GM21381 (cell line): ENCODE results near the gene PSMD1.

Experiments used
- ATAC-seq: cut with Tn5 transposase; IDR thresholded peaks from one replicate; pipeline ENCODE4 v1.9.1; 2021; ENCODE audit warnings: mild to moderate bottlenecking, moderate library complexity; ENCODE audit not compliant: unreplicated experiment

PSMD1 gene

DNA sequence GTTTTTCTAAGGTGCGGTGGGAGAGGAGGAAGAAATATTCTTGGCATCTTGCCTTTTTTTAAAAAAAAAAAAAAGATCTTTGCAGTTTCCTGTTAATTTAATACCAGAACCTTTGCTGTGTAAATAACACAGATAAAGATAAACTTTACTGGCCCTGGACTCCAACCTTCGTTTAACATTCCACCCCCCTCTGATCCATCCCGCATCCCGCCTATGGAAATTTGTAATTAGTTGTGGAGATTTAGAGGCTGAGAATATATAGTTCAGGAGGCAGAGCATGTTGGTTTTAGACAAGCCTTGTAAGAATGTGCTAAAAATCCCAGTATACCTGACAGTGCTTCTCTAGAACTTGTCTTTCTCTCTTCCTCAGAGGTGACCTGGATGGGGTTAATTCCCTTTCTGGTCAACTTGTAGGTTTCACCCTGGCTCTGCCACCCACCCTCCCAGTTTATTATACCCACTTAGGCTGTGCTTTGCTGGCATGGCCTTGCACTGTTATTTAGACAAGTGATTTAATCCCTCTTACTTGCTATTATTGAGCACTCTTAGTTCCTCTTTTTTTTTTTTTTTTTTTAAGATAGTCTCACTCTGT, 22.3 kb upstream of the PSMD1 start:
- no peak for ATAC-seq

DNA sequence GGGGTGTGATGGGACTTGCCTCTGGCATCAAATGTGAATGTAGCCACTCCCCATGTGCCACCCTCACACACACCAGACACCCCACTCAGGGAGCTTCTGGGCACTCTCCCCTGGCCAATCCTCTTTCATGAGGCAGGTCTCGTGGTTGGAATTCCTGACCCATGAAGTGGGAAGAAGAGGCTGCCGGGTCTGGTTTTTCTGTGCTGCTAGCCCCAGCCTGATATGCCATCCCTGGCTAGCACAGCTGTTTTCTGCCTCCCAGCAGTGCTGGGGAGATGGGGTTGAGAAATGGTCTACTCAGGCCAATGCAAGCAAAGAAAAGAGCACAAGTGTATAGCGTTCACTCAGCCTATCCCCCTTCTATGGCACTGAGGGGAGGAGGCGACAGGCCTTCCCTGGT, 20.5 kb upstream of the PSMD1 start:
- no peak for ATAC-seq

DNA sequence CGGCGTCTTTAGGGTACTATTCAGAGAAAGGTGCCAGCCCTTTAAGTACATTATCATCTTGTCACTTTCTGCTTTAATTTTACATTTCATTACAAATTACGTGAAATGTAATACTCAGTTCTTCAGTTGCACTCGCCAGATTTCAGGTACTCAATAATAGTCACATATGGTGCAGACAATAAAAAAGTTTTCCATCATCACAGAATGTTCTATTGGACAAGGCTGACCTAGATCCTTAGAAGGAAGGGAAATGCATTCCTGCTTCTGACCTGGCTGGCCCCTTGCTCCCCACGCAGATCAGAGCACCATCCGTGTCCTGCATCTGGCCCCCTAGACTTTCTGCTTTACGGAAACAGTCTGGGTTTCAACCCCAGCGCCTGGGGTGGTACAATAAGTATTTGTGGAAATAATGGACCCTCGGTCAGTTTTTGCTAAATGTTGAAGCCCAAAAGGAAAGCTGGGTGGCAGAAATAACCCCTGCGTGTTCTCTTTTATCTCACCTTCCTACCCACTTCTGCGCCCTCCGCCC, 20.0 kb upstream of the PSMD1 start:
- no peak for ATAC-seq

DNA sequence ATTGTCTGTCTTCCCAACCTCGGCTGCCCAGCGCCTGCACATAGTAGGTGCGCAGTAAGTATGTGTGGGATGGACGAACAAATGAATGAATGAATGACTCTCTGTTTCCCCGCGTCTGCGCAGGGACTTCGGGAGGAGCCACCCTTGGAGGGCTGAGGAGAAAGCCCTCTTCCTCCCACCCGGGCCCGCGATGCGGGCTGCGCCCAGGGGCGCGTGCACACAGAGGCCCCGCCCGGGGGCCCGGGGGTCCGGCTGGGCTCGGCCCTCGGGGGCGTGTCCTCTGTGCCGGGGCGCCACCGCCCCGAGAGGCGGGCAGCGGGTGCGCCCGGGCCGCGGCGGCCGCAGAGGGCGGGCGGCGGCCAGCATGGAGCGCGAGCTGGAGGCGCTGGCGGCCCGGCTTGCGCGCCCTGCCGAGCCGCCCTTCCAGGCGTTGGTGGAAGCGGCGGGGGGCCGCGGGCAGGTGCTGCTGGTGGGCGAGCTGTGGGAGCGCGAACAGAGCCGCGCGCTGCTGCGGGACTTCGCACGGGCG, 19.4 kb upstream of the PSMD1 start, which contains the start of gene C2orf72:
Gene C2orf72, plus strand, starts transcription at position 322 of the 529 bp plus-strand sequence. Its CDS starts 43 bp downstream, at position 365.
- ATAC-seq: no peak

DNA sequence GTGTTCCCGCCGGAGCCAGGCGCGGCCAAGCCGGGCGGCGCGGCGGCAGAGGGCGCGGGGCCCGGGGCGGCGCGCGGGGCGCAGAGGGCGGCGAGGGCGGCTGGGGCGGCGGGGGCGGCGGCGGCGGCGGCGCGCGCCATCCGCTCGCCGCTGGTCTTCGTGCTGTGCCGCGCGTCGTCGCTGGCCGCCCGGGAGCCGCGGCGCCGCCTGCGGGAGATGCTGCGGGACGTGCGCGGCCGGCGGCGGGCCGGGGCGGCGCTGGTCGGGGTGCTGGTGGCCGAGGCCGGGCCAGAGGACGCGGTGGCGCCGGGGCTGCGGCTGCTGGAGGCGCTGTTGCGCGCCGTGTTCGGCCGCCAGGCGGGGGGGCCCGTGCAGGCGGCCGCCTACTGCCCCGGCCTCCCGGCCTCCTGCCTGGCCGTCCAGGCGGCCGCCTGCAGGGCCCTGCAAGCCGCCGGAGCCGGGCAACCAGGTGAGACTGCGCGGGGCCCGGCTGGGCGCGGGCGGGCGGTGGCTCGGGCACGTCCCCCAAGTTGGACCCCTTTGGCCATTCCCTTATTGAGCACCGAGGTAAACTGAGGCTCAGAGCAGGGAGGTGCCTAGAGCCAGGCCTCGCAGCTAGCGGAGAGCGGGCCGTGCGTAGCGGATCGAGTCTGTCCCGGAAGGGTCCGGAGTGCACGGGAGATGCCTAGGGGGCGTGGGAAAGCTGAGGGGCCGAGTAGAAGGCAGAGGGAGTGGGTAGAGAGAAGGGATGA, 18.8 kb upstream of the PSMD1 start:
- no peak for ATAC-seq

DNA sequence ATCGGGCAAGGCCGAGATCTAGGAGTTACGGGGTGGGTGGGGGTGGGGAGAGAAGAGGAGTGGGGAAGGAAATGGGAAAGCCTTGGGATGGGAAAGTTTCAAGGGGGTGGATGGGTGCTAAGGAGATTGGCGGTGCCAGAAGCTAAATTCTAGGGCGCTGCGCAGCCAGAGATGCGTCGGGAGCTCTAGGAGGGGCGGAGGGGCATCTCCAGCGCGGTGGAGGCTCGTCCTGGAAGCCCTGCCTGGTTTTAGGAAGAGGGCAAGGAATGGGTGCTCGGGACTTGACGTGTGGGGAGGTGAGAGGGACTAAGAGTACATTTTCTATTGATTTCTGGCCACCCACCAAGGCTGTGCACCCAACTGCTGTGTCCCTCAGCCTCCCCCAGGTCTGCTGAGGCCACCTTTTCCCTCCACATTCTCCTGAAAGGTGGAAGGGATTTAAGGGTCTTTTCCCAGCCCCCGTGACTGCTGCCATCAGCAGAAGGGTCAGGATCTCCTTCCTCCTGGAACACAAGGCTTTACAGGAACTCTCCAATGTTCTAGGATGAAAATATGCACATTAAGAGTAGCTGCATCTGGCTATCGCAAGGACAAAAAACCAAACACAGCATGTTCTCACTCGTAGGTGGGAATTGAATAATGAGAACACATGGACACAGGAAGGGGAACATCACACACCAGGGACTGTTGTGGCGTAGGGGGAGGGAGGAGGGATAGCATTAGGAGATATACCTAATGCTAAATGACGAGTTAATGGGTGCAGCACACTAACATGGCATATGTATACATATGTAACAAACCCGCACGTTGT, 18.0 kb upstream of the PSMD1 start:
- ATAC-seq: no peak

DNA sequence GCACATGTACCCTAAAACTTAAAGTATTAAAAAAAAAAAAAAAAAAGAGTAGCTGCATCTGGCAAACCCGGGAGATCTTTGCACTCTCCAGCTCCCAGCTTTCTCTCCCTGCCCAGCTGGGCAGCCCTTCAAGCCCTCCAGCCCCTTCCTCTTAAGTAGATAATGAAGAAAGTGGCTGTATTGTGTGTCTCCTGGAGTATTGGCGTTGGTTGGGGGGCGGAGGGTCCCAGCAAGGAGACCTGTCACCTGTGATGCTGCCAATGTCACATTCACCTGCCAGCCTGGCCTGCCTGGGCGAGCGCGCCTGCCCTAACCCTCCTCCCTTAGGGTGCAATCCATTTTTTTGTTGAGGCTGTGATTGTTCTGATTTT, 17.4 kb upstream of the PSMD1 start:
- ATAC-seq: no peak

DNA sequence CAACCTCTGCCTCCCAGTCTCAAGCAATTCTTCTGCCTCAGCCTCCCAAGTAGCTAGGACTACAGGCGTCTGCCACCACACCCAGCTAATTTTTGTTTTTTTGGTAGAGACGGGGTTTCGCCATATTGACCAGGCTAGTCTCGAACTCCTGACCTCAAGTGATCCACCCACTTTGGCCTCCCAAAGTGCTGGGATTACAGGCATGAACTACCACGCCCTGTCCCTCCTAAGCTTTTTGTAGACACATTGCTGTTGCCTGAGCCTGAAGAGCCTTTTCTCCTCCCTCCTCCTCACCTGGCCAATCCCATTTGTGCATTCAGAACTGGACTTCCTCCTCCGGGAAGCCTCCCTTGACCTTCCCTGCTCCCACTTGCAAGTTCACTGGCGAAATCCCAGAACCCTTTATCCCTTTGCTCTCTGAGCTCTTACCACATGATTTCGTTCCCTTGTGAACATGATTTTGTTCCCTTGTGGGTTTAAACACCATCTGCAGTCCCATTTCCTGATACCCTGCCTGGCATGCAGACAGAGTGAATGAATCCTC, 16.8 kb upstream of the PSMD1 start:
- ATAC-seq: no peak

DNA sequence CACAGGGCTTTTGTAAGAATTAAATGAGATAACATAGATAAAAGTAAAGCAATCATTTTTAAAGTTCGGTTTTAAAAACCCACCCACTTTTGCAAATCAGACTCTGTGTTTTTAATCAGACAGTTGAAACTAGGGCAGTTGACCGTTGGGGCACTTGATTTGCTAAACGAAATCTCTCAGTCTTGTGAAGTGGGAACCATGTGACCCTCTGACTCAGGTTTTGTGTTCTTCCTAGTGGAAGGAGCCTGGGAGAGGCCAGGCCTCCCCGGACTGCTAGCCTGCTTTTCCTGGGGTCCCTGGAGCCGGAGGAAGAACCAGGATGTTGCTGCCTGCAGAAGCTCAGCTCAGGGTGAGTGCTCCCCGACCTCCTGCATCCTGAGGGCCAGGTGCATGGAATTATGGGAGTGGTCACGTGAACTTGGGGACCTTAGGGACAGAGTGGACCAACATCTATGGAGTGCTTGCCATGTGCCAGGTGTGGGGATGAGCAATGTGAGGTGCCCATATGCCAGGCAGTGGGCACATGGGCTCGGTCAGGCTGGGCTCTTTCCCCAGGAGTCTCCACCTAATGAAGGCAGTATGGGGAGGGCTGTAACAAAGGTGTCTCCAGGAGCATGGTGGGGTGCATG, 15.5 kb upstream of the PSMD1 start:
- no peak for ATAC-seq

DNA sequence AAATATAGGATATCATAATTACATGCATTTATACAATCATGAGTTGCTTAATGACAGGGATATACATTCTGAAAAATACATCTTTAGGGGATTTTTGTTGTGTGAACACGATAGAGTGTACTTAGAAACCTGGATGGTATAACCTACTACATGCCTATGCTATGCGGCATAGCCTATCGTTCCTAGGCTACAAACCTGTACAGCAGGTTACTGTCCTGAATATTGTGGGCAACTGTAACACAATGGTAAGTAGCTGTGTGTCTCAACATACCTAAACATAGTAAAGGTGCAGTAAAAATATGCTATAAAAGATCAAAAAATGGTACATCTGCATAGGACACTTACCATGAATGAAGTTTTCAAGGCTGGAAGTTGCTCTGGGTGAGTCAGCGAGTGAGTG, 12.9 kb upstream of the PSMD1 start:
- ATAC-seq: no peak

DNA sequence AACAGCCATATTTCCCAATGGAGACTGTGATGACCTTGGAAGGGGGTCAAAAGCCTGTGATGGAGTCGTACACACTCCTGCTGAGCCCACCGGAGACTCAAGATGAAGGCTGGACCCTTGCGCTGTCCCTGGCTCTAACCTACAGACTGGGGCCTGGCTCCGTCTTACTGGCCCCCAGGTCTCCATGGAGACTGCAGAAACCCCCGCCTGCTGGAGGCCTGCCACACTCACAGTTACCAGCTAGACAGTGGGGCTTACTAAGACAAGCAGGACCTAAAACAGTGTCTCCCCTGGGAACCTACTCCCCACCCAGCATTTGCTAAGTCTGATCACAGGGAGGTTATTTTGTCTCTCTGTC, 9.8 kb upstream of the PSMD1 start:
- ATAC-seq: no peak

DNA sequence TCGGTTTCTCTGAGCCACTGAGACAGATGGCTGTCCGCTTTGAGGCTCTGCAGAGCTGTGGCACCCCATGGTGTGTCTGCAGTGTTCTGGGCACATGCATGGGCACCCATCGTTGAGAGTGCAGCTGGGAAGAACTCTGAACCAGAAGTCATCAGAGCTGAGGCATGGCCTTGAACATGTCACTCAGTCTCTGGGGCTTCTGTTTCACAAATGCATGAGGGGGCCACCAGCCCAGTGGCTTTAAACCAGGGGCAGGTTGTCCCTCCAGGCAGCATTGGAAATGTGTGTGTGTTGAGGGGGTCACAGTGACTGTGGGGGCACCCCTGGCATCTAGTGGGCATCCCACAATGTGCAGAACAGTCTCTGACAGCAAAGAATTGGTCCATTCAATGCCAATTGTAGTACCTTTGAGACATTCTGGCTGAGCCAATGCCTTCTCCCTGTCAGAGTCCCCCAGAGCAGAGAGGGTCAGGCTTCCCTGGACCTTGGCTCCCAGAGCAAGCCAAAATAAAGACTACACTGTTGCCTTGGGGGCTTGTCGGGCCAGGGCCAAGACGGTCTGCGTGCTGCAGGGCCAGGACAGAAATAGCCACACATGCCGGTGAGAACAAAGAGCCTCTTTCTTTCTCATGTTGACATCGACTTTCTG, 9.3 kb upstream of the PSMD1 start:
- no peak for ATAC-seq

DNA sequence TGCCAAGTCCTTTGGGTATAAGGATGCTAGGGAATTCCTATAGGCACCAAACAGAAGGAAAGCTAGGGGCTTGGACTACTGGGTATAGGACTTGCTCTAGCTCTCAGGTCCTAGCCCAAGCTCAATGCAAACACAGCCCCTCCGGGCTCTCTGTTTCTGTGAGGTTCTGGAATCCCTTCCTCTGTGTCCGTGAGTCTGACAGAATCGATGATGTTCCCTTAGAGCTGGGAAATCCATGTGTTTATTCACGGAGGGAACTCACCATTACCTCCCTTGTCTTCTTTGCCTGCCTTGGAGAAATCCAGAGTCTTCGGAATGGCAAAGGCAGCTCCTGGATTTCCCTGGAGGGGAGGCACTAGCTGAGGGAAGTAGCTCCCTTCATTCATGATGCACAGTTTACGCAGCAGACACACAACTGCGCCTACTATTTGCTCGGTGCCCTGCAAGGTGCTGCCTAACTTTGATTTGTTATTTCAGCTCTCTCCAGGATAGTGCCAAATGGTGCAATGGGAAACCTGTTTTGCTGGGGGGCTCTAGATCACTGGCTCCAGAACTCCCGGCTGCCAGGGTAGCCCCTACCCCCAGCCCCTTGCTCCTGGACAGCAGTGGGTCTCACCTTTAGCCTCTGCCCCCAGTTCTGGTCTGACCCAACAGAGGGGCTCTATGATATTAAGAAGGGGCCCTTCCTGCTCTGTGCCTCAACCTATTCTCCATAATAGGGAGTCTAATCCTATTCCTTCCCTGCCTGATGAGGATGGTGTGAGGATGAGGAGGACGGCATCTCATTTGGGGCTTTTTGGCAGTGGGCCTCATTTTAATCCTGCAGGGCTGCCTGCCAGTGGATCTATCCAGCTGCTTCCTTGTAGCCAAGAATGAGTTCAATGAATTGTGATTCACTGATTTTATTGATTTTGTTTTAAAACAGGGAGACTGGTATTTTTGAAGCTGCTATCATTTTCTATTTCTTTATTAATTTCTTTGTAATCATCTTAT, 8.4 kb upstream of the PSMD1 start:
- no peak for ATAC-seq

DNA sequence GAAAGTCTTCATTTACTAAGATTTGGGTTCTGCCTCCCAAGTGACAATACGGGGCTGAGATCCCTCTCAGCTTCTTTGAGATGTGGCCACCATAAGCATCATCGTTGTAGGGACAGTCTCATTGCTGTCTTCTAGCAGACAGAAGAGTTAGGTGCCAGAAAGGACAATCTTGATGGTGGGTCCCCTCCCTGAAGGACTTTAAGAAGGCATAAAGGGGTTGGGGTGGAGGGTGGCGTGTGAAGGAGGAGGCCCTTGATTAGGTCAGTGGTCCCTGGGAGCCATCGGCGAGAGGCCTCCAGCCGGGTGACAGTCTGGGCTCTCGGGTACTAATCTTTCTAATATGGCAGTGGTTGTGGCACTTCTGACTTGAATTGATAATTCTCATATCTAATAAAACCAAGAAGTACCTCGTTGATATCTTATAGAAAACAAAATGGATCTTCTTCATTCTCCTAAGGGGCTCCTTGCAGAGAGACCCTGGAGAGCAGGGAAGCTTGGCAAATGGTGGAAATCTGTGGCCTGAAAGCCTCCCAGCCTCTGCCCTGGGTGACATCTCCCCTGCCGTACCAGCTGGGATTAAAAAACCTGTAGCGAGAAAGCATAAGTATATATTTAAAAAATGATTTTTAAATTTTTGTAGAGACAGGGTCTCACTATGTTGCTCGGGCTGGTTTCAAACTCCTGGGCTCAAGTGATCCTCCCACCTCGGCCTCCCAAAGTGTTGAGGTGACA, 7.2 kb upstream of the PSMD1 start:
- no peak for ATAC-seq

DNA sequence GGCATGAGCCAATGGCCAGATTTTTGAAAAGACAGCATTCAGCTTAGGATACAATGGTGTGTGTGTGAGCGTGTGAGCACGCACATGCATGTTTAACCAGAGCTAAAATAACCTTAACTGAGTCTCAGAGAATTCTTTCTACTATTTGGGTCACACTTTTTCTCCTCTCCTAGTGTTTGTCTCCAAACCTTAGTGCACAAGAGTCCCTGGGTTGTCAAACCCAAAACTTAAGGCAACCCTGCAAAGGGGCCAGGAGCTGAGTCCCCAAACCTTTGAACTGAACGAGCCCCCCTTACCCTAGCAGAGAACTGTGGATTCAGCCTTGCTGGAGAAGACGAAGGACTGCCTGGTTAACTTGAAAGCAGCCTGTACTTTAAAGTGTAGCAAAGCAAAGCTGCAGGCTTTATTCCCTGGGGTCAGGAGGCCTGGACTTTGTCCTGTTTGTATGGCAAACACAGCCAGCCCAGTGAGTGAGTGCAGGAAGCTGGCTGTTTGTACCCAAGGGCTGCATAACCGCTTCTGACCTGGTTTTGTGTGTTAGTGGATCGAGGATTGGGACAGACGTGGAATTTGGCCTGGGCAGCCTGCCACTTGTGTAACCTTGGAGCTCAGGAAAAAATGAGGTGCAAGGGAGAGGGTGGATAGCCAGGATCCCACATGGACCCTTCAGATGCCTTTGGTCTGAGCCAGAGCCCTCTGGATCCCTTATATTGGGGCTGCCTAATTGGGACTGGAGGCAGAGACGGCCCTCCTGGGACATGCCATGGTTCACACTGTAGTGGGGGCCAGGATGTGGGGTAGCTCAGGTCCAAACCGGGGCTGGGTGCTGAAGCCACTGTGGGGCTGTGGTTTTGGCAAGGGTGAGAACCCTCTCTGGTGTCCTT, 6.4 kb upstream of the PSMD1 start:
- ATAC-seq: no peak

DNA sequence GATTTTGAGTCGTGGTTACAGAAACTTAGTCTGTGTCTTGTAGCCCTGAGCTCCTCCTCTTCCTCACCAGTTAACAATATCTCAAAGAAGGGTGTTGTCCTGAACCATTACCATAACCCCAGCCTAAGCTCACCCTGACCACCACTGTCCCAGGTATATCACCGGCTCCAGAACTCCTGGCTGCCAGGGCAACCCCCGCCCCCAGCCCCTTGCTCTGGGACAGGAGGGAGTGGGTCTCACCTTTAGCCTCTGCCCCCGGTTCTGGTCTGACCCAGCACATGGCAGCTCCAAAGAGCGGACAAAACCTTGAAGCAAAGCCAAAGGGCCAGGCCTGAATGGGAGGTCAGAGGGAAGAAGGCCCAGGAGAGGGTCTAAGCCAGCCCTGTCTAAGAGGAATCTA, 5.6 kb upstream of the PSMD1 start:
- ATAC-seq: no peak
